ENCODE measurements around the gene FOXP1.

FOXP1 gene

GRCh38 chr3:71140477-71140876 lies 443.1 kb downstream of the FOXP1 start:
- TF ChIP-seq CTCF (IDR thresholded peaks at IDR 0.05; ENCODE audit: low read depth, low read length, missing control alignments) = no peak
- no peak overlapping the region for H3K4me3 ChIP-seq (ENCODE audit: low read depth, low read length)
- no peak for DNase-seq (ENCODE audit: low read depth)

- H3K4me3 ChIP-seq (ENCODE audit: low read depth, low read length) = no peak overlapping the region
- TF ChIP-seq CTCF (IDR thresholded peaks at IDR 0.05; ENCODE audit: low read depth, low read length, missing control alignments) = no peak
- DNase-seq (ENCODE audit: low read depth) = no peak
These were observed 444.0 kb downstream of the FOXP1 start for GRCh38 chr3:71139496-71139895.

GRCh38 chr3:71138410-71138809 lies 445.1 kb downstream of the FOXP1 start:
- DNase-seq (ENCODE audit: low read depth) = no peak
- no peak overlapping the region for H3K4me3 ChIP-seq (ENCODE audit: low read depth, low read length)
- TF ChIP-seq CTCF (IDR thresholded peaks at IDR 0.05; ENCODE audit: low read depth, low read length, missing control alignments) = no peak

GRCh38 chr3:71136276-71136675 lies 447.3 kb downstream of the FOXP1 start:
- no peak for DNase-seq (ENCODE audit: low read depth)
- H3K4me3 ChIP-seq (ENCODE audit: low read depth, low read length) = no peak overlapping the region
- TF ChIP-seq CTCF (IDR thresholded peaks at IDR 0.05; ENCODE audit: low read depth, low read length, missing control alignments) = no peak

- H3K4me3 ChIP-seq (ENCODE audit: low read depth, low read length) = no peak overlapping the region
- no peak for TF ChIP-seq CTCF (IDR thresholded peaks at IDR 0.05; ENCODE audit: low read depth, low read length, missing control alignments)
- no peak for DNase-seq (ENCODE audit: low read depth)
These were observed 448.0 kb downstream of the FOXP1 start for GRCh38 chr3:71135373-71136088.

- TF ChIP-seq CTCF (IDR thresholded peaks at IDR 0.05; ENCODE audit: low read depth, low read length, missing control alignments) = no peak
- DNase-seq (ENCODE audit: low read depth) = no peak
- no peak overlapping the region for H3K4me3 ChIP-seq (ENCODE audit: low read depth, low read length)
These were observed 449.0 kb downstream of the FOXP1 start for GRCh38 chr3:71134521-71134920.

- TF ChIP-seq CTCF (IDR thresholded peaks at IDR 0.05; ENCODE audit: low read depth, low read length, missing control alignments) = no peak
- DNase-seq (ENCODE audit: low read depth) = no peak
- no peak overlapping the region for H3K4me3 ChIP-seq (ENCODE audit: low read depth, low read length)
These were observed 449.7 kb downstream of the FOXP1 start for GRCh38 chr3:71133865-71134264.

Data from GM12864 (cell line).